Activated CD4-positive, alpha-beta memory T cell treated with anti-CD3 and anti-CD28 coated beads for 36 hours (primary cell): Measurements from ENCODE around the gene TSSK2. TPM values are rescaled to one million over a fixed set of nuclear protein-coding genes. Genes with fewer than 3 reads are reported as not detected.

Source experiments
- CTCF ChIA-PET: fragments of 350-600 bp; sonication (Branson Sonifier 250); formaldehyde crosslinking; loops from one replicate; lab custom pipeline; 2021; ENCODE audit warnings: antibody characterized with exemption, inconsistent platforms; lab: Charles Lee
- POLR2A ChIA-PET: fragments of 350-600 bp; sonication (Branson Sonifier 250); formaldehyde crosslinking; loops from one replicate; lab custom pipeline; 2021; ENCODE audit warnings: antibody characterized with exemption; lab: Charles Lee
- DNase-seq: peaks from one replicate; pipeline ENCODE4 v3.0.0-alpha.2; 2020
- H3K27ac Mint-ChIP-seq: one replicate; pipeline ENCODE4 v1.8.0; 2021; ENCODE audit warnings: mixed read lengths
- H3K27me3 Mint-ChIP-seq: one replicate; pipeline ENCODE4 v1.8.0; 2021; ENCODE audit warnings: mixed read lengths
- H3K36me3 Mint-ChIP-seq: one replicate; pipeline ENCODE4 v1.8.0; 2021; ENCODE audit warnings: mixed read lengths
- H3K4me1 Mint-ChIP-seq: one replicate; pipeline ENCODE4 v1.8.0; 2021; ENCODE audit warnings: low read depth, mixed read lengths
- H3K4me3 Mint-ChIP-seq: one replicate; pipeline ENCODE4 v1.8.0; 2021; ENCODE audit warnings: mild to moderate bottlenecking, mixed read lengths
- H3K9me3 Mint-ChIP-seq: one replicate; pipeline ENCODE4 v1.8.0; 2021; ENCODE audit warnings: mixed read lengths
- intact Hi-C: fragments of 100-400 bp; cut with micrococcal nuclease; formaldehyde crosslinking; loops from one replicate; pipeline ENCODE4 v1.15.1; 2023
- total RNA-seq, 2 experiments: library from RNA; stranded (reverse); gene quantifications; one replicate each; pipeline ENCODE4 v1.2.3, GENCODE V29; 2021

Gene TSSK2
- total RNA-seq, 2 experiments from 2014 or later: not detected

DNA sequence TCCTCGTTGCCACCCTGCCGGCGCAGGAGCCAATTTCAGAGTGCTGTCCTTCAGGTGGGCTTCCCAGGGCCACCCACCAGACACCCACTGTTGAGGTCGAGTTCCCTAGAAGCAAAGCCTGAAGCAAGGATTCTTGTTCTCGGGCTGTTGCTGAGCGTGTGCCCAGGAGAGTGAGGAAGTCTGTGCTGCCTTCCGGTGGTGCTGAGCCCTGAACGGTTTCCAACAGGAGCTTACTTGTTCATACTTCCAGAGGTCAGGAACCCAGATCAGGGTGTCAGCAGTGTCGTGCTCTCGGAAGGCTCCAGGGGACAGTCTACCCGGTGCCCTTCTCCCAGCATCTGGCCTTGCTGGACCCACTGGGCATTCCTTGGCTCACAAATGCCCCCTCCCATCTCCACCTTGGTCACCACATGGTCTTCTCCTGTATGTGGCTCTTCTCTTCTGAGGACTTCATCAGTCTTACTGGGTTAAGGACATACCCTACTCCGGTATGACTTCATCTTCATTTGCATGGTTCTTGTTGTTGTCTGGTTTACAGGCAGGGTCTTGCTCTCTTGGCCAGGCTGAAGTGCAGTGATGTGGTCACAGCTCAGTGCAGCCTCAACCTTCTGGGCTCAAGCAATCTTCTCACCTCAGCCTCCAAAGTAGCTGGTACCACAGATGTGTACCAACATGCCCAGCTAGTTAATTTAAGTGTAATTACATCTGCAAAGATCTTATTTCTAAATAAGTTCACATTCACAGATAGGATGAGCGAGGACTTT, 36.2 kb downstream of the TSSK2 start:
- ChIA-PET POLR2A (interaction anchor here (1.1 kb wide), 1 partner anchor 11 kb away, joined by 3 read pairs; the partner anchor contains the start of gene SLC25A1), CTCF (interaction anchor here (0.9 kb wide), 1 partner anchor 18 kb away, joined by 3 read pairs; the partner anchor contains the start of gene GSC2)
- Mint-ChIP-seq H3K4me3 (no peak overlapping the region), H3K9me3 (no peaks in the 10 kb centered on the region), H3K27ac (no peak overlapping the region), H3K4me1 (peaks cover 21% of the 10 kb centered on the region), H3K27me3 (peaks cover 31% of the 10 kb centered on the region), H3K36me3 (no peaks in the 10 kb centered on the region)
- DNase-seq: no peak
- intact Hi-C loops: no loop called here

GRCh38 chr22:19168088-19168890, 37.2 kb downstream of the TSSK2 start:
- H3K27me3 Mint-ChIP-seq: peaks cover 31% of the 10 kb centered on the region
- POLR2A ChIA-PET: interaction anchor here (1.1 kb wide), 1 partner anchor 10 kb away, joined by 3 read pairs; the partner anchor contains the start of gene SLC25A1

GRCh38 chr22:19169002-19169946, 38.2 kb downstream of the TSSK2 start:
- ChIA-PET CTCF (interaction anchor here (1.9 kb wide), 1 partner anchor 10 kb away, joined by 6 read pairs; the partner anchor contains the start of gene SLC25A1), POLR2A (interaction anchor here (0.6 kb wide), 1 partner anchor 94 kb away, joined by 3 read pairs; no protein-coding TSS in a partner anchor)
- Mint-ChIP-seq H3K36me3 (no peaks in the 10 kb centered on the region), H3K9me3 (no peaks in the 10 kb centered on the region), H3K4me1 (peaks cover 35% of the 10 kb centered on the region), H3K4me3 (peak overlapping the region; percentile 29), H3K27me3 (peaks cover 29% of the 10 kb centered on the region), H3K27ac (no peak overlapping the region)
- intact Hi-C loops: no loop called here
- DNase-seq: no peak

More at GRCh38 chr22:19168088-19168890, 37.2 kb downstream of the TSSK2 start:
- CTCF ChIA-PET: interaction anchor here (0.9 to 1.9 kb wide), 2 partner anchors 11 to 19 kb away, joined by 3 to 6 read pairs; partner anchors contain the start of genes GSC2 and SLC25A1
- DNase-seq: no peak
- Mint-ChIP-seq H3K9me3 (no peaks in the 10 kb centered on the region), H3K27ac (no peak overlapping the region), H3K36me3 (no peaks in the 10 kb centered on the region), H3K4me3 (no peak overlapping the region), H3K4me1 (peaks cover 31% of the 10 kb centered on the region)
- intact Hi-C loops: no loop called here

GRCh38 chr22:19169947-19170318, 38.8 kb downstream of the TSSK2 start:
- Mint-ChIP-seq H3K9me3 (no peaks in the 10 kb centered on the region), H3K36me3 (no peaks in the 10 kb centered on the region), H3K27me3 (peaks cover 27% of the 10 kb centered on the region), H3K27ac (no peak overlapping the region), H3K4me3 (peak overlapping the region; percentile 82), H3K4me1 (peaks cover 35% of the 10 kb centered on the region)
- ChIA-PET POLR2A (interaction anchor here (0.6 kb wide), 1 partner anchor 93 kb away, joined by 3 read pairs; no protein-coding TSS in a partner anchor), CTCF (interaction anchor here (1.9 kb wide), 1 partner anchor 9 kb away, joined by 6 read pairs; the partner anchor contains the start of gene SLC25A1)
- intact Hi-C loops: no loop called here
- no peak for DNase-seq

DNA sequence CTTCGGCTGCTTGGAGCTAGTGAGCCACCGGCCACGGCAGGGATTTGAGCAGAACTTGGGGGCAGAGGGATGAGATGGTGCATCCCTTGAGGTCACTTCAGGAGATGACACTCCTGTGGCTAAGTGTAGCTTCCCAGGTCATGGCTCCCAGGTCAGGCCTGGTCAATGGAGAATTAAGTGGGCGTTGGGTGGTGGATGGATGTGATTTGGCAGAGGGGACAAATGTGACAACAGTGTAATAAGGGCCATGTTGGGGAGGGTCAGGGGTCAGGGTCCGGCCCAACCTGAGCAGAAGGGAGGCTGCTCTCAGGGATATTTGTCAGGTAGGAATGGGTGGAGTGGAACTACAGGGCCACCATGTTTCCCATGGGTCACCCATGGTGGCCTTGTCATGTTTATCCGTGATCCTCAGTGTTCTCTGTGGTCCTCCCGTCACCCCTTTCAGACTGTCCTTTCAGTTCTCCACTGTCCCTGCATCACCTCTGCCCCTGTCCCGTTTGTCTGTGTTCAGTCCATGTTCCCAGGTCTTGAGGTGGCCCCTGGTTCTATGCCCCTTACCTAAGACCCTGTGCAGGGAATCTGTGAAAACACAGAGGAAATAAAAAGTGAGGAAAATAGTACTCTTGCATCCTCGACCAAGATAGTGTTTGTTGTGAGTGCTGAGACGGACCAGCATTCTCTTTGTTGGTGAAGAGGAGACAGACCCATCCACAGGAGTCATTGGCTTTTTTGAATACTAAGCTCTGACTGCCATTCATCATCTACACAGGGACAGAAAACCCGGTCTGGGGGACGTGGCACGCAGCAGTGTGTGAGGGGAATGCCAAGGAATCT, 41.3 kb downstream of the TSSK2 start:
- Mint-ChIP-seq H3K36me3 (no peaks in the 10 kb centered on the region), H3K4me3 (peak overlapping the region; percentile 82), H3K27ac (peak overlapping the region; percentile 82), H3K4me1 (peaks cover 45% of the 10 kb centered on the region), H3K9me3 (no peaks in the 10 kb centered on the region), H3K27me3 (peaks cover 20% of the 10 kb centered on the region)
- POLR2A ChIA-PET: no interaction called here
- no peak for DNase-seq
- intact Hi-C loops: no loop called here
- CTCF ChIA-PET: no interaction called here

GRCh38 chr22:19173047-19174035, 42.2 kb downstream of the TSSK2 start:
- H3K27ac Mint-ChIP-seq: peak overlapping the region; percentile 82
- H3K9me3 Mint-ChIP-seq: no peaks in the 10 kb centered on the region
- H3K4me3 Mint-ChIP-seq: peak overlapping the region; percentile 82
- peaks cover 15% of the 10 kb centered on the region for H3K27me3 Mint-ChIP-seq
- peaks cover 45% of the 10 kb centered on the region for H3K4me1 Mint-ChIP-seq
- POLR2A ChIA-PET: interaction anchor here (1.0 kb wide), 1 partner anchor 26 kb away, joined by 3 read pairs; no protein-coding TSS in a partner anchor
- CTCF ChIA-PET: interaction anchor here (1.1 kb wide), 1 partner anchor 29 kb away, joined by 3 read pairs; the partner anchor contains the start of gene ESS2
- DNase-seq: no peak
- intact Hi-C loops: no loop called here
- H3K36me3 Mint-ChIP-seq: no peaks in the 10 kb centered on the region

GRCh38 chr22:19174106-19175025, 43.3 kb downstream of the TSSK2 start:
- ChIA-PET POLR2A (interaction anchor here (0.9 to 1.0 kb wide), 2 partner anchors 27 to 30 kb away, joined by 3 to 4 read pairs; partner anchors contain the start of gene ESS2), CTCF (interaction anchor here (1.1 kb wide), 1 partner anchor 30 kb away, joined by 3 read pairs; the partner anchor contains the start of gene ESS2)
- no peak overlapping the region for H3K4me3 Mint-ChIP-seq
- no peak for DNase-seq
- peaks cover 43% of the 10 kb centered on the region for H3K4me1 Mint-ChIP-seq
- H3K36me3 Mint-ChIP-seq: no peaks in the 10 kb centered on the region
- no peaks in the 10 kb centered on the region for H3K9me3 Mint-ChIP-seq
- H3K27ac Mint-ChIP-seq: no peak overlapping the region
- H3K27me3 Mint-ChIP-seq: peaks cover 7% of the 10 kb centered on the region
- intact Hi-C loops: loop anchor here (5.0 kb wide), 1 partner anchor 67 kb away; no protein-coding TSS in a partner anchor

DNA sequence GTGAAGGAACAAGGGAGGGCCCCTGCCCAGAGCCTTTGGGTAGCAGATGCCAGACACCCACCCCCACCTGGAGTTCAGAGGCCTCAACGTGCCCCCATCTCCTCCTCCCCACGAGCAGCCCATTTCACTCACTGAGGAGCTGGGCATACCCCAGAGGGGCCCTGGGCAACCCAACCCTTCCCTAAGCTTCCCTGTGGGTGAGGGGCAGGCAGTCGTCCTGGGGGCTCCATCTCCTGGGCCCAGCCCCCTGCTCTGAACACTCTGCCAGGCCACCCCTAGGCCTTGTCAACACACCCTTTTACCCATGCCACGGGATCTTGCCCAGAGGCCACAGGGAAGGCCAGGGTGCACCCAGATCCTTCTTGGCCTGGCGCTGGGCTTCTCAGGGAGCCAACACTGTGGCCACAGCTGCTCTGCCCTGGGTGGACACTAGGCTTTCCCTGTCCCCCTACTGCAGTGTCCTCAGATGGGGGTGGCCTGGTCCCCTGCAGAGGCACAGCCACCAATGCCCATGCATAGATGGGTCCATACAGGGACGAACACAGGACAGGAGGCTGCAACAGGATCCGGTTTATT, 44.0 kb downstream of the TSSK2 start:
- no peaks in the 10 kb centered on the region for H3K36me3 Mint-ChIP-seq
- no peak overlapping the region for H3K4me3 Mint-ChIP-seq
- no peaks in the 10 kb centered on the region for H3K9me3 Mint-ChIP-seq
- peaks cover 40% of the 10 kb centered on the region for H3K4me1 Mint-ChIP-seq
- intact Hi-C loops: loop anchor here (5.0 kb wide), 1 partner anchor 68 kb away; no protein-coding TSS in a partner anchor
- peaks cover 4% of the 10 kb centered on the region for H3K27me3 Mint-ChIP-seq
- no peak overlapping the region for H3K27ac Mint-ChIP-seq
- no peak for DNase-seq
- POLR2A ChIA-PET: interaction anchor here (0.9 kb wide), 1 partner anchor 31 kb away, joined by 4 read pairs; the partner anchor contains the start of gene ESS2
- CTCF ChIA-PET: no interaction called here
